A549 (cell line): Measurements from ENCODE around the gene PDP2. TPM values are rescaled to one million over a fixed set of nuclear protein-coding genes. Genes with fewer than 3 reads are reported as not detected.

Source experiments
- ATAC-seq, 2 experiments: fragments of 200-7000 bp in 1 of 2; fragments of >200 bp in 1 of 2; cut with Nextera tagmentation in 1 of 2; cut with Tn5 transposase in 1 of 2; 3 replicates each; pipeline versions ENCODE4 v1.8.0 to v1.9.1; 2018 to 2020; ENCODE audit warnings: mild to moderate bottlenecking in 1 of 2, moderate library complexity in 1 of 2
- CTCF ChIA-PET: fragments of 300-600 bp; sonication (Branson Sonifier 250); formaldehyde crosslinking; extraction: SDS; loops from one replicate; lab custom pipeline; 2021; ENCODE audit warnings: antibody characterized with exemption, inconsistent platforms; lab: Yijun Ruan, JAX
- POLR2A ChIA-PET: fragments of 350-600 bp; formaldehyde crosslinking; extraction: SDS; loops from one replicate; lab custom pipeline; 2021; ENCODE audit warnings: antibody characterized with exemption, inconsistent platforms; lab: Yijun Ruan, JAX
- DNase-seq, 2 experiments: peaks; one replicate each; pipeline versions ENCODE4 v3.0.0 to v3.0.0-alpha.2; 2011 to 2016; ENCODE audit warnings: low read depth in 1 of 2, low spot score in 1 of 2
- FAIRE-seq: peaks from 2 replicates; lab custom pipeline; 2011; peaks lifted over from hg19 to GRCh38; lab: Jason Lieb, UNC
- H3K27ac ChIP-seq, 2 experiments: fragments of >200 bp; sonication (Bioruptor Twin); formaldehyde crosslinking; 3 replicates each; pipeline ENCODE4 v1.5.1; 2016 to 2017
- H3K4me1 ChIP-seq: fragments of >200 bp; sonication (Bioruptor Twin); formaldehyde crosslinking; 3 replicates; pipeline ENCODE4 v1.6.1; 2016
- H3K4me2 ChIP-seq: fragments of >200 bp; sonication (Bioruptor Twin); formaldehyde crosslinking; 3 replicates; pipeline ENCODE4 v1.6.1; 2016
- H3K4me3 ChIP-seq: fragments of >200 bp; sonication (Bioruptor Twin); formaldehyde crosslinking; 3 replicates; pipeline ENCODE4 v1.5.1; 2016
- H3K9me3 ChIP-seq: fragments of >200 bp; sonication (Bioruptor Twin); formaldehyde crosslinking; 3 replicates; pipeline ENCODE4 v1.6.1; 2016
- CEBPB ChIP-seq, 2 experiments: fragments of >200 bp in 1 of 2; sonication (Bioruptor Twin) in 1 of 2; formaldehyde crosslinking in 1 of 2; IDR thresholded peaks; 2 replicates each; pipeline ENCODE4 v1.6.1; 2012 to 2016
- CHD2 ChIP-seq: fragments of 150-350 bp; IDR thresholded peaks from 2 replicates; pipeline ENCODE4 v1.6.1; 2014; ENCODE audit warnings: low read length; ENCODE audit not compliant: partially characterized antibody
- CHD4 ChIP-seq: fragments of 200-600 bp; sonication (generic); IDR thresholded peaks from 2 replicates; pipeline ENCODE4 v1.6.1; 2016; ENCODE audit warnings: antibody characterized with exemption, mild to moderate bottlenecking, borderline replicate concordance
- EHF ChIP-seq: fragments of 250-450 bp; sonication (Bioruptor Pico); IDR thresholded peaks from 2 replicates; pipeline ENCODE4 v1.5.0; 2020; ENCODE audit warnings: mild to moderate bottlenecking
- EP300 ChIP-seq, 2 experiments: fragments of >200 bp; sonication (Bioruptor Twin); formaldehyde crosslinking; IDR thresholded peaks; 2 replicates in 1 of 2; 3 replicates in 1 of 2; pipeline ENCODE4 v1.6.1; 2016 to 2017
- FOSL2 ChIP-seq, 2 experiments: fragments of 450-650 bp in 1 of 2; fragments of >200 bp in 1 of 2; sonication (Bioruptor Twin) in 1 of 2; formaldehyde crosslinking; IDR thresholded peaks; 2 replicates each; pipeline versions ENCODE4 v1.5.0 to v1.6.1; 2016 to 2020; ENCODE audit warnings: mild to moderate bottlenecking in 1 of 2, moderate library complexity in 1 of 2
- GATA3 ChIP-seq: IDR thresholded peaks from 2 replicates; pipeline ENCODE4 v1.6.1; 2012; ENCODE audit warnings: borderline replicate concordance
- HEYL ChIP-seq: fragments of 250-450 bp; sonication (Bioruptor Pico); IDR thresholded peaks from 2 replicates; pipeline ENCODE4 v1.8.0; 2021; ENCODE audit warnings: mild to moderate bottlenecking, moderate library complexity
- HOXA7 ChIP-seq: fragments of 250-450 bp; sonication (Bioruptor Pico); IDR thresholded peaks from 2 replicates; pipeline ENCODE4 v1.5.0; 2020; ENCODE audit warnings: mild to moderate bottlenecking, moderate library complexity
- HOXB5 ChIP-seq: fragments of 250-450 bp; sonication (Bioruptor Pico); IDR thresholded peaks from 2 replicates; pipeline ENCODE4 v1.5.0; 2020; ENCODE audit warnings: mild to moderate bottlenecking, moderate library complexity
- JUN ChIP-seq, 2 experiments: fragments of >200 bp; sonication (Bioruptor Twin); formaldehyde crosslinking; IDR thresholded peaks; 2 replicates in 1 of 2; 3 replicates in 1 of 2; pipeline ENCODE4 v1.6.1; 2016 to 2017
- JUNB ChIP-seq: fragments of >200 bp; sonication (Bioruptor Twin); formaldehyde crosslinking; IDR thresholded peaks from 2 replicates; pipeline ENCODE4 v1.6.1; 2016
- MYC ChIP-seq: IDR thresholded peaks from 2 replicates; pipeline ENCODE4 v1.6.1; 2012; ENCODE audit warnings: mild to moderate bottlenecking, inconsistent platforms, low read length, improper control_type of control experiment, borderline replicate concordance
- NPAS2 ChIP-seq: fragments of 250-450 bp; sonication (Bioruptor Pico); IDR thresholded peaks from 2 replicates; pipeline ENCODE4 v1.8.0; 2022; ENCODE audit warnings: mild to moderate bottlenecking, moderate library complexity, borderline replicate concordance
- PHF8 ChIP-seq: fragments of 200-600 bp; sonication (generic); IDR thresholded peaks from 2 replicates; pipeline ENCODE4 v1.6.1; 2016; ENCODE audit warnings: low read depth, mild to moderate bottlenecking, antibody characterized with exemption, moderate library complexity, borderline replicate concordance
- POLR2A ChIP-seq: IDR thresholded peaks from 2 replicates; pipeline ENCODE4 v1.6.1; 2012; ENCODE audit warnings: mild to moderate bottlenecking, low read length
- POLR2AphosphoS2 ChIP-seq: conservative IDR thresholded peaks from 2 replicates; pipeline ENCODE4 v1.6.1; 2012; ENCODE audit warnings: low read length, improper control_type of control experiment, inconsistent platforms
- RARB ChIP-seq: fragments of 250-450 bp; sonication (Bioruptor Pico); IDR thresholded peaks from 2 replicates; pipeline ENCODE4 v1.8.0; 2021; ENCODE audit warnings: mild to moderate bottlenecking, moderate library complexity
- RNF2 ChIP-seq: fragments of 200-600 bp; sonication (generic); IDR thresholded peaks from 2 replicates; pipeline ENCODE4 v1.6.1; 2016; ENCODE audit warnings: low read depth, mild to moderate bottlenecking, antibody characterized with exemption, moderate library complexity, borderline replicate concordance
- SMC3 ChIP-seq: fragments of >200 bp; sonication (Bioruptor Twin); formaldehyde crosslinking; IDR thresholded peaks from 3 replicates; pipeline ENCODE4 v1.6.1; 2018; ENCODE audit warnings: inconsistent platforms
- TP53 ChIP-seq: fragments of 250-450 bp; sonication (Bioruptor Pico); IDR thresholded peaks from 2 replicates; pipeline ENCODE4 v1.5.0; 2021; ENCODE audit warnings: mild to moderate bottlenecking, moderate library complexity
- ZC3H11A ChIP-seq: fragments of 450-650 bp; IDR thresholded peaks from 2 replicates; pipeline ENCODE4 v1.6.1; 2014; ENCODE audit warnings: antibody characterized with exemption, mild to moderate bottlenecking
- ZFP36 ChIP-seq: fragments of 450-650 bp; IDR thresholded peaks from 2 replicates; pipeline ENCODE4 v1.6.1; 2014; ENCODE audit warnings: borderline replicate concordance; ENCODE audit not compliant: partially characterized antibody
- WGBS: methylation state at CpG from one replicate; pipeline ENCODE4 v1.1.6; 2017; ENCODE audit errors: missing lambda C conversion rate; 5-methylcytosine and 5-hydroxymethylcytosine counted together
- polyA plus RNA-seq, 4 experiments: library from polyadenylated mRNA; depleted of rRNA in 3 of 4; stranded (reverse); fragments of >200 nt; fragmentation: RNase III in 1 of 4; extraction: RNeasy Plus Mini Kit Qiagen cat#74134 plus additional on column Dnase treatment in 1 of 4; gene quantifications; 2 replicates in 3 of 4; 3 replicates in 1 of 4; pipeline ENCODE4 v1.2.3, GENCODE V29; 2011 to 2017
- TF ChIP-seq, protein P1 (sequence below): fragments of 250-450 bp; sonication (Bioruptor Pico); IDR thresholded peaks from 2 replicates; pipeline ENCODE4 v1.5.0; 2020; ENCODE audit warnings: low read depth, mild to moderate bottlenecking, moderate library complexity
- TF ChIP-seq, protein P2 (sequence below): fragments of 200-600 bp; sonication (generic); IDR thresholded peaks from 2 replicates; pipeline ENCODE4 v1.6.1; 2016; ENCODE audit warnings: antibody characterized with exemption, mild to moderate bottlenecking, moderate library complexity

PDP2 gene
- polyA plus RNA-seq, 2 of the 4 experiments (the other 2 are of a cell fraction), result 10.0 to 10.5 TPM

- Histone ChIP-seq H3K27ac (no peak overlapping the region), H3K9me3 (no peaks in the 10 kb centered on the region), H3K4me2 (no peak overlapping the region), H3K4me1 (peaks cover 6% of the 10 kb centered on the region; the same call in 1 of the 3 replicates), H3K4me3 (no peak overlapping the region)
- TF ChIP-seq CEBPB (IDR thresholded peaks at IDR 0.05) (no peak), HOXB5 (CRISPR knock-in tag) (no peak), FOSL2 (IDR thresholded peaks at IDR 0.05) (no peak), FOSL2 (CRISPR knock-in tag; IDR thresholded peaks at IDR 0.05) (no peak), EHF (CRISPR knock-in tag) (no peak), PHF8 (no peak), RARB (no peak), MYC (no peak), CHD2 (no peak), NPAS2 (CRISPR knock-in tag) (no peak)
- 67% methylated on average over 5 of the region's 5 CpGs for WGBS
- ChIA-PET POLR2A (no interaction called here), CTCF (interaction anchor here (1.0 to 2.1 kb wide), 5 partner anchors 10 to 47 kb away, joined by 3 to 15 read pairs (median 4); partner anchors contain the start of gene NAE1)
- DNase-seq, result no peak
- FAIRE-seq, result no peak
- ATAC-seq, result no peak
Measured at GRCh38 chr16:66878067-66878466, 2.2 kb upstream of the PDP2 start.

GRCh38 chr16:66881014-66881417, 701 bp downstream of the PDP2 start:
- no peaks in the 10 kb centered on the region for H3K9me3 ChIP-seq
- peak; percentile 37 to 47; a peak in 5 of 6 replicates for ATAC-seq
- 7% methylated on average over 23 of the region's 23 CpGs for WGBS
- H3K4me3 ChIP-seq, result peak overlapping the region; percentile 74
- peak overlapping the region; percentile 76 to 88 for H3K27ac ChIP-seq
- no peak for FAIRE-seq
- ChIA-PET CTCF (interaction anchor here (1.0 to 40.8 kb wide), 11 partner anchors 8 to 80 kb away, joined by 3 to 837 read pairs (median 11); partner anchors contain the start of genes CDH16, CES3, NAE1 and RRAD), POLR2A (interaction anchor here (0.6 to 1.5 kb wide), 5 partner anchors 10 to 58 kb away, joined by 3 to 4 read pairs (median 4); partner anchors contain the start of gene NAE1)
- TF ChIP-seq HEYL (no peak), CHD4 (no peak), SMC3 (no peak), RNF2 (no peak), PHF8 (no peak), EP300 (IDR thresholded peaks at IDR 0.05) (no peak), RARB (no peak), GATA3 (no peak), TP53 (CRISPR knock-in tag) (no peak), MYC (no peak), ZC3H11A (no peak), ZFP36 (no peak), POLR2AphosphoS2 (no peak), POLR2A (no peak), HOXA7 (no peak), JUN (IDR thresholded peaks at IDR 0.05) (no peak), JUNB (no peak)
- TF ChIP-seq, protein P1, sequence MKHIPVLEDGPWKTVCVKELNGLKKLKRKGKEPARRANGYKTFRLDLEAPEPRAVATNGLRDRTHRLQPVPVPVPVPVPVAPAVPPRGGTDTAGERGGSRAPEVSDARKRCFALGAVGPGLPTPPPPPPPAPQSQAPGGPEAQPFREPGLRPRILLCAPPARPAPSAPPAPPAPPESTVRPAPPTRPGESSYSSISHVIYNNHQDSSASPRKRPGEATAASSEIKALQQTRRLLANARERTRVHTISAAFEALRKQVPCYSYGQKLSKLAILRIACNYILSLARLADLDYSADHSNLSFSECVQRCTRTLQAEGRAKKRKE (CRISPR knock-in tag), result no peak
- TF ChIP-seq, protein P2, sequence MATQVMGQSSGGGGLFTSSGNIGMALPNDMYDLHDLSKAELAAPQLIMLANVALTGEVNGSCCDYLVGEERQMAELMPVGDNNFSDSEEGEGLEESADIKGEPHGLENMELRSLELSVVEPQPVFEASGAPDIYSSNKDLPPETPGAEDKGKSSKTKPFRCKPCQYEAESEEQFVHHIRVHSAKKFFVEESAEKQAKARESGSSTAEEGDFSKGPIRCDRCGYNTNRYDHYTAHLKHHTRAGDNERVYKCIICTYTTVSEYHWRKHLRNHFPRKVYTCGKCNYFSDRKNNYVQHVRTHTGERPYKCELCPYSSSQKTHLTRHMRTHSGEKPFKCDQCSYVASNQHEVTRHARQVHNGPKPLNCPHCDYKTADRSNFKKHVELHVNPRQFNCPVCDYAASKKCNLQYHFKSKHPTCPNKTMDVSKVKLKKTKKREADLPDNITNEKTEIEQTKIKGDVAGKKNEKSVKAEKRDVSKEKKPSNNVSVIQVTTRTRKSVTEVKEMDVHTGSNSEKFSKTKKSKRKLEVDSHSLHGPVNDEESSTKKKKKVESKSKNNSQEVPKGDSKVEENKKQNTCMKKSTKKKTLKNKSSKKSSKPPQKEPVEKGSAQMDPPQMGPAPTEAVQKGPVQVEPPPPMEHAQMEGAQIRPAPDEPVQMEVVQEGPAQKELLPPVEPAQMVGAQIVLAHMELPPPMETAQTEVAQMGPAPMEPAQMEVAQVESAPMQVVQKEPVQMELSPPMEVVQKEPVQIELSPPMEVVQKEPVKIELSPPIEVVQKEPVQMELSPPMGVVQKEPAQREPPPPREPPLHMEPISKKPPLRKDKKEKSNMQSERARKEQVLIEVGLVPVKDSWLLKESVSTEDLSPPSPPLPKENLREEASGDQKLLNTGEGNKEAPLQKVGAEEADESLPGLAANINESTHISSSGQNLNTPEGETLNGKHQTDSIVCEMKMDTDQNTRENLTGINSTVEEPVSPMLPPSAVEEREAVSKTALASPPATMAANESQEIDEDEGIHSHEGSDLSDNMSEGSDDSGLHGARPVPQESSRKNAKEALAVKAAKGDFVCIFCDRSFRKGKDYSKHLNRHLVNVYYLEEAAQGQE, result no peak
- peak overlapping the region; percentile 89 for H3K4me2 ChIP-seq
- no peak for DNase-seq
- peaks cover 9% of the 10 kb centered on the region; the same call in 2 of the 3 replicates for H3K4me1 ChIP-seq
